Activated T-helper 1 cell treated with anti-CD3 and anti-CD28 coated beads, Interleukin-12 subunit alpha, Interleukin-12 subunit beta, Interleukin-2, Interleukin-4 antibody, amounts not matched to agents 30 ng/mL and 10 ng/mL and 1 ng/mL, durations not matched to agents 14 hours and 24 hours and 36 hours (primary cell): ENCODE results near the gene CD248. TPM values are rescaled to one million over a fixed set of nuclear protein-coding genes. Genes with fewer than 3 reads are reported as not detected.

Experiments
- DNase-seq: peaks from one replicate; pipeline ENCODE4 v3.0.0; 2021; ENCODE audit warnings: low spot score
- H3K27ac Mint-ChIP-seq: one replicate; pipeline ENCODE4 v1.8.0; 2021; ENCODE audit warnings: mild to moderate bottlenecking, mixed read lengths
- H3K27me3 Mint-ChIP-seq: one replicate; pipeline ENCODE4 v1.8.0; 2022; ENCODE audit warnings: mild to moderate bottlenecking, moderate library complexity, mixed read lengths; ENCODE audit not compliant: insufficient read depth
- H3K36me3 Mint-ChIP-seq: one replicate; pipeline ENCODE4 v1.8.0; 2021; ENCODE audit warnings: low read depth, mixed read lengths
- H3K4me1 Mint-ChIP-seq: one replicate; pipeline ENCODE4 v1.8.0; 2021; ENCODE audit warnings: low read depth, mixed read lengths
- H3K4me3 Mint-ChIP-seq: one replicate; pipeline ENCODE4 v1.8.0; 2021; ENCODE audit warnings: mild to moderate bottlenecking, moderate library complexity, mixed read lengths
- H3K9me3 Mint-ChIP-seq: one replicate; pipeline ENCODE4 v1.8.0; 2021; ENCODE audit warnings: mixed read lengths
- intact Hi-C: fragments of 100-400 bp; cut with micrococcal nuclease; formaldehyde crosslinking; loops from one replicate; pipeline ENCODE4 v1.15.1; 2024
- total RNA-seq: library from RNA; stranded (reverse); gene quantifications from 2 replicates; pipeline ENCODE4 v1.2.3, GENCODE V29; 2022

CD248 gene
- total RNA-seq, 1 donor from 2014 or later, result not detected

DNA sequence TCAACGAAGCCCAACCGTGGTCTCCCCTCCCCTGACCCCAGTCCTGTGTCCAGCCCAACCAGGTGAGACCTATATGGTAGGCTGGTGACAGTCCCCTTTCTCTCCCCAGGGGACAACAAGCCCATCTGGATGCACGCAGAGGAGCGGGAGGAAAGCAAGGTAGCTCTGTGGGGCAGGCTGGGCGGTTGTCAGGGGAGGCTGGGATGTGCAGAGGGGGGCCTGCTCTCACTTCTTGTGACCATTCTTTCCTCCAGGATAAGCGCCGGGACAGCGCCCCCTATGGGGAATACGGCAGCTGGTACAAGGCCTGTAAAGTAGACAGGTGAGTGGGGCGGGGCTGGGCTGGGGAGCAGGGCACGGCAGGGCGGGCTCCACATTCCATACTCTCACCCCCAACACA, 51.9 kb downstream of the CD248 start:
- peaks cover 26% of the 10 kb centered on the region for H3K36me3 Mint-ChIP-seq
- H3K4me1 Mint-ChIP-seq, result peaks cover 20% of the 10 kb centered on the region
- intact Hi-C loops, result loop anchor here (5.0 kb wide), 6 partner anchors 82 to 553 kb away; partner anchors contain the start of genes B4GAT1, BANF1, BRMS1 and CCDC85B
- no peak overlapping the region for H3K4me3 Mint-ChIP-seq
- DNase-seq, result no peak
- peaks cover 2% of the 10 kb centered on the region for H3K27me3 Mint-ChIP-seq
- no peak overlapping the region for H3K27ac Mint-ChIP-seq
- no peaks in the 10 kb centered on the region for H3K9me3 Mint-ChIP-seq

Other genes starting within 250 kb of the CD248 start
- 80.4 and 89.5 TPM in 2 replicates for gene PACS1, start 246.8 kb downstream of the CD248 start, total RNA-seq
- gene KLC2, start 59.3 kb downstream of the CD248 start, total RNA-seq, result 56.3 and 62.1 TPM in 2 replicates
- gene RAB1B, start 48.4 kb downstream of the CD248 start, total RNA-seq, result 123 and 124 TPM in 2 replicates
- 1.7 and 1.8 TPM in 2 replicates for gene CNIH2, start 38.9 kb downstream of the CD248 start, total RNA-seq
- gene YIF1A, start 27.9 kb downstream of the CD248 start, total RNA-seq, result 125 and 127 TPM in 2 replicates
- gene TMEM151A, start 25.1 kb downstream of the CD248 start, total RNA-seq, result not detected in 2 replicates
- 0.78 and 0.86 TPM in 2 replicates for gene RIN1, start 19.4 kb upstream of the CD248 start, total RNA-seq
- 63.1 and 67.1 TPM in 2 replicates for gene BRMS1, start 28.1 kb upstream of the CD248 start, total RNA-seq
- gene B4GAT1, start 30.6 kb upstream of the CD248 start, total RNA-seq, result 10.6 and 12.1 TPM in 2 replicates
- 14.3 and 16.6 TPM in 2 replicates for gene SLC29A2, start 54.7 kb upstream of the CD248 start, total RNA-seq
- gene NPAS4, start 104.0 kb upstream of the CD248 start, total RNA-seq, result not detected in 2 replicates
- gene MRPL11, start 121.8 kb upstream of the CD248 start, total RNA-seq, result 93.0 and 93.6 TPM in 2 replicates
- gene PELI3, start 149.9 kb upstream of the CD248 start, total RNA-seq, result 15.3 and 15.8 TPM in 2 replicates
- gene DPP3, start 163.4 kb upstream of the CD248 start, total RNA-seq, result 102 and 112 TPM in 2 replicates
- 18.0 and 18.1 TPM in 2 replicates for gene BBS1, start 193.6 kb upstream of the CD248 start, total RNA-seq
- 14.6 and 15.6 TPM in 2 replicates for gene ZDHHC24, start 229.0 kb upstream of the CD248 start, total RNA-seq
- gene ACTN3, start 229.9 kb upstream of the CD248 start, total RNA-seq, result 0.05 TPM in 1 of 2 replicates, not detected in the other